Hepatocyte (in vitro differentiated cells): Measurements from ENCODE around the gene ADCYAP1R1. TPM values are rescaled to one million over a fixed set of nuclear protein-coding genes. Genes with fewer than 3 reads are reported as not detected.

Source experiments
- DNase-seq: peaks from one replicate; pipeline ENCODE4 v3.0.0-alpha.2; 2016; ENCODE audit warnings: low spot score
- H2AFZ ChIP-seq: fragments of 200-600 bp; sonication (generic); 2 replicates; pipeline ENCODE4 v1.6.0; 2016; ENCODE audit warnings: antibody characterized with exemption, mild to moderate bottlenecking
- H3K27ac ChIP-seq: fragments of 200-600 bp; sonication (generic); 2 replicates; pipeline ENCODE4 v1.5.1; 2016; ENCODE audit warnings: mild to moderate bottlenecking
- H3K27me3 ChIP-seq: fragments of 200-600 bp; sonication (generic); 2 replicates; pipeline ENCODE4 v1.6.1; 2016
- H3K36me3 ChIP-seq: fragments of 200-600 bp; sonication (generic); replicated peaks from 2 replicates; pipeline ENCODE4 v1.5.1; 2016; ENCODE audit warnings: low read depth; ENCODE audit not compliant: insufficient read depth
- H3K4me1 ChIP-seq: fragments of 200-600 bp; sonication (generic); 2 replicates; pipeline ENCODE4 v1.5.1; 2016; ENCODE audit warnings: mild to moderate bottlenecking, moderate library complexity; ENCODE audit not compliant: insufficient read depth
- H3K4me2 ChIP-seq: fragments of 200-600 bp; sonication (generic); 2 replicates; pipeline ENCODE4 v1.6.0; 2016
- H3K4me3 ChIP-seq: fragments of 200-600 bp; sonication (generic); 2 replicates; pipeline ENCODE4 v1.5.1; 2016; ENCODE audit warnings: mild to moderate bottlenecking
- H3K79me2 ChIP-seq: fragments of 200-600 bp; sonication (generic); 2 replicates; pipeline ENCODE4 v1.6.0; 2017; ENCODE audit warnings: mild to moderate bottlenecking
- H3K9me2 ChIP-seq: fragments of 200-600 bp; sonication (generic); replicated peaks from 2 replicates; pipeline ENCODE4 v1.6.0; 2017; ENCODE audit warnings: mild to moderate bottlenecking; ENCODE audit not compliant: insufficient read depth
- H3K9me3 ChIP-seq: fragments of 200-600 bp; sonication (generic); 2 replicates; pipeline ENCODE4 v1.5.1; 2016; ENCODE audit warnings: low read depth, mild to moderate bottlenecking
- H4K20me1 ChIP-seq: fragments of 200-600 bp; sonication (generic); 2 replicates; pipeline ENCODE4 v1.6.0; 2016; ENCODE audit warnings: mild to moderate bottlenecking; ENCODE audit not compliant: insufficient read depth, poor library complexity, severe bottlenecking
- EZH2 ChIP-seq: fragments of 200-600 bp; sonication (generic); IDR thresholded peaks from 2 replicates; pipeline ENCODE4 v1.6.1; 2016; ENCODE audit warnings: antibody characterized with exemption, mild to moderate bottlenecking, borderline replicate concordance
- EZH2phosphoT487 ChIP-seq: fragments of 200-600 bp; sonication (generic); IDR thresholded peaks from one replicate; pipeline ENCODE4 v1.6.1; 2018; ENCODE audit warnings: antibody characterized with exemption, mild to moderate bottlenecking, low read depth, moderate library complexity; ENCODE audit not compliant: unreplicated experiment, severe bottlenecking
- WGBS: methylation state at CpG from one replicate; pipeline ENCODE4 v1.1.6; 2016; ENCODE audit warnings: low lambda C conversion rate; ENCODE audit errors: missing lambda C conversion rate; 5-methylcytosine and 5-hydroxymethylcytosine counted together
- polyA plus RNA-seq: library from polyadenylated mRNA; unstranded; fragments of >200 nt; fragmentation: Nextera tagmentation; extraction: Ambion mirVana; gene quantifications from 2 replicates; pipeline ENCODE4 v1.2.1, GENCODE V29; 2016
- total RNA-seq: library from RNA; depleted of rRNA; stranded (reverse); fragments of >200 nt; gene quantifications from 2 replicates; pipeline ENCODE4 v1.2.3, GENCODE V29; 2014
- TF ChIP-seq, protein P1 (sequence below): fragments of 200-600 bp; sonication (generic); IDR thresholded peaks from 2 replicates; pipeline ENCODE4 v1.5.1; 2016; ENCODE audit warnings: antibody characterized with exemption, mild to moderate bottlenecking; ENCODE audit not compliant: poor library complexity

ADCYAP1R1 gene
- total and polyA plus RNA-seq, 2 experiments from 2014 or later = 0.10 TPM; not detected in 1

GRCh38 chr7:31047313-31048146 lies 4.6 kb upstream of the ADCYAP1R1 start:
- Histone ChIP-seq H4K20me1 (no peaks in the 10 kb centered on the region), H3K9me3 (no peaks in the 10 kb centered on the region), H2AFZ (no peak overlapping the region), H3K27ac (no peak overlapping the region), H3K36me3 (no peaks in the 10 kb centered on the region), H3K4me1 (no peaks in the 10 kb centered on the region), H3K27me3 (peaks cover 41% of the 10 kb centered on the region), H3K79me2 (no peaks in the 10 kb centered on the region), H3K4me3 (no peak overlapping the region), H3K4me2 (no peak overlapping the region), H3K9me2 (no peaks in the 10 kb centered on the region)
- 84% methylated on average over 9 of the region's 9 CpGs for WGBS
- TF ChIP-seq, protein P1, sequence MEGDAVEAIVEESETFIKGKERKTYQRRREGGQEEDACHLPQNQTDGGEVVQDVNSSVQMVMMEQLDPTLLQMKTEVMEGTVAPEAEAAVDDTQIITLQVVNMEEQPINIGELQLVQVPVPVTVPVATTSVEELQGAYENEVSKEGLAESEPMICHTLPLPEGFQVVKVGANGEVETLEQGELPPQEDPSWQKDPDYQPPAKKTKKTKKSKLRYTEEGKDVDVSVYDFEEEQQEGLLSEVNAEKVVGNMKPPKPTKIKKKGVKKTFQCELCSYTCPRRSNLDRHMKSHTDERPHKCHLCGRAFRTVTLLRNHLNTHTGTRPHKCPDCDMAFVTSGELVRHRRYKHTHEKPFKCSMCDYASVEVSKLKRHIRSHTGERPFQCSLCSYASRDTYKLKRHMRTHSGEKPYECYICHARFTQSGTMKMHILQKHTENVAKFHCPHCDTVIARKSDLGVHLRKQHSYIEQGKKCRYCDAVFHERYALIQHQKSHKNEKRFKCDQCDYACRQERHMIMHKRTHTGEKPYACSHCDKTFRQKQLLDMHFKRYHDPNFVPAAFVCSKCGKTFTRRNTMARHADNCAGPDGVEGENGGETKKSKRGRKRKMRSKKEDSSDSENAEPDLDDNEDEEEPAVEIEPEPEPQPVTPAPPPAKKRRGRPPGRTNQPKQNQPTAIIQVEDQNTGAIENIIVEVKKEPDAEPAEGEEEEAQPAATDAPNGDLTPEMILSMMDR = no peak
- TF ChIP-seq EZH2 (no peak), EZH2phosphoT487 (no peak)
- DNase-seq = no peak

DNA sequence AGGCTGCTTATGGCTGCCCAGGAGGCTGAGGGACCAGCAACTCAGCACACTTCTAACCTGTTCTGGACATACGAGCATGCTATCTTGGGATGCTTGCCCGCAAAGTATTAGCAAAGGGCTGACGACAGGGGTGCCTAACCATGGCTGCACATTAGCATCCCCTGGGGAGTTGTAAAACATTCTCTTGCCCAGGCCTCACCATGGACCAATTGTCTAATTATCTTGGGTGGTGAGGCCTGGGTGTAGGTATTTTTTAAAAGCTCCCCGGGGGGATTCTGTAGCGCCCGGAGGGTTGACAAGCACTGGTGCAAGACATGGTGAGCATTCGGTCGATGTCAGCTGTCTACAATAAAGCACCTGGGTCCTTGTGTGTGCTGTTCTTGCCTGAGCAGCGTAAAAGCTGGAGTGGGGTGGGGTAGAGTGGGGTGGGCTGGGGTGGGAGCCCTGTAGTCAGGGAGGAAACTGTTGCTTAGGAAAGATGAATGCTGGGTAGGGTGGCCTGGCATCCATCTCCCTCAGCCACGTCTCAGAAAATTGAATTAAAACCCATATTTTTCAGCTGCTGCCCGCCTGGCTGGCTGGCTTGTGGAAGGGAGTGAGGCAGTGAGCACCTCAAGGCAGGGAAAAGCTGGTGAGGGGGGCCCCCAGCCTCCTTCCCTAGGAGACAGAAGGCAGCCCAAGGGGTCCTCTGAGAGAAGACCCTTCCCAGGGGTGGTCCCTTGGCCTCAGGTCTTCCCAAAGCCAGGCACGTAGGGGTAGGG lies 2.9 kb upstream of the ADCYAP1R1 start:
- TF ChIP-seq EZH2phosphoT487 = no peak
- TF ChIP-seq EZH2 = no peak
- TF ChIP-seq, protein P1 = no peak
- no peak overlapping the region for H3K4me3 ChIP-seq
- WGBS = 86% methylated on average over 9 of the region's 12 CpGs
- no peaks in the 10 kb centered on the region for H3K79me2 ChIP-seq
- no peaks in the 10 kb centered on the region for H4K20me1 ChIP-seq
- H2AFZ ChIP-seq = no peak overlapping the region
- no peaks in the 10 kb centered on the region for H3K9me2 ChIP-seq
- no peak overlapping the region for H3K4me2 ChIP-seq
- no peaks in the 10 kb centered on the region for H3K9me3 ChIP-seq
- no peaks in the 10 kb centered on the region for H3K4me1 ChIP-seq
- H3K27ac ChIP-seq = no peak overlapping the region
- no peaks in the 10 kb centered on the region for H3K36me3 ChIP-seq
- no peak for DNase-seq
- peaks cover 45% of the 10 kb centered on the region for H3K27me3 ChIP-seq

GRCh38 chr7:31052487-31052840 lies 356 bp downstream of the ADCYAP1R1 start:
- Histone ChIP-seq H3K4me3 (no peak overlapping the region), H3K36me3 (no peaks in the 10 kb centered on the region), H3K9me2 (no peaks in the 10 kb centered on the region), H2AFZ (no peak overlapping the region), H4K20me1 (no peaks in the 10 kb centered on the region), H3K9me3 (no peaks in the 10 kb centered on the region), H3K27ac (no peak overlapping the region), H3K79me2 (no peaks in the 10 kb centered on the region), H3K27me3 (peaks cover 74% of the 10 kb centered on the region), H3K4me1 (no peaks in the 10 kb centered on the region), H3K4me2 (peak overlapping the region; percentile 86)
- no peak for DNase-seq
- WGBS = 3% methylated on average over 15 of the region's 52 CpGs
- TF ChIP-seq EZH2 (no peak), EZH2phosphoT487 (no peak)
- TF ChIP-seq, protein P1 = no peak
